Neural cell (in vitro differentiated cells): Measurements from ENCODE around the gene IRAK4.

Experiments
- CTCF ChIP-seq: fragments of 450-650 bp; IDR thresholded peaks from 2 replicates; pipeline ENCODE4 v1.5.1; 2014; ENCODE audit warnings: antibody characterized with exemption, mild to moderate bottlenecking, moderate library complexity; ENCODE audit not compliant: poor library complexity, severe bottlenecking
- EZH2 ChIP-seq: fragments of 200-600, 300-800 bp; shearing (Covaris generic), sonication (generic); IDR thresholded peaks from 2 replicates; pipeline ENCODE4 v1.6.1; 2014; ENCODE audit warnings: antibody characterized with exemption, low read length, borderline replicate concordance, mild to moderate bottlenecking; ENCODE audit not compliant: insufficient read depth, poor library complexity, severe bottlenecking

- no peak for TF ChIP-seq CTCF
- no peak for TF ChIP-seq EZH2
Measured at GRCh38 chr12:43789941-43790340, 31.2 kb downstream of the IRAK4 start.
